A549 (cell line): ENCODE data around the gene CIBAR2. TPM values are rescaled to one million over a fixed set of nuclear protein-coding genes. Genes with fewer than 3 reads are reported as not detected.
A peak's percentile ranks its signal among the peaks of the same experiment; 100 is the strongest.
"Not testable (repeated sequence)": the region's sequence is repeated elsewhere in the genome, so short reads cannot be mapped to it uniquely, and the experiment has no call there.

Source experiments
- ATAC-seq, 2 experiments: fragments of 200-7000 bp in 1 of 2; fragments of >200 bp in 1 of 2; cut with Nextera tagmentation in 1 of 2; cut with Tn5 transposase in 1 of 2; 3 replicates each; pipeline versions ENCODE4 v1.8.0 to v1.9.1; 2018 to 2020; ENCODE audit warnings: mild to moderate bottlenecking in 1 of 2, moderate library complexity in 1 of 2
- CTCF ChIA-PET: fragments of 300-600 bp; sonication (Branson Sonifier 250); formaldehyde crosslinking; extraction: SDS; loops from one replicate; lab custom pipeline; 2021; ENCODE audit warnings: antibody characterized with exemption, inconsistent platforms; lab: Yijun Ruan, JAX
- POLR2A ChIA-PET: fragments of 350-600 bp; formaldehyde crosslinking; extraction: SDS; loops from one replicate; lab custom pipeline; 2021; ENCODE audit warnings: antibody characterized with exemption, inconsistent platforms; lab: Yijun Ruan, JAX
- DNase-seq, 2 experiments: peaks; one replicate each; pipeline versions ENCODE4 v3.0.0 to v3.0.0-alpha.2; 2011 to 2016; ENCODE audit warnings: low read depth in 1 of 2, low spot score in 1 of 2
- FAIRE-seq: peaks from 2 replicates; lab custom pipeline; 2011; peaks lifted over from hg19 to GRCh38; lab: Jason Lieb, UNC
- H3K27ac ChIP-seq, 2 experiments: fragments of >200 bp; sonication (Bioruptor Twin); formaldehyde crosslinking; 3 replicates each; pipeline ENCODE4 v1.5.1; 2016 to 2017
- H3K4me1 ChIP-seq: fragments of >200 bp; sonication (Bioruptor Twin); formaldehyde crosslinking; 3 replicates; pipeline ENCODE4 v1.6.1; 2016
- H3K4me2 ChIP-seq: fragments of >200 bp; sonication (Bioruptor Twin); formaldehyde crosslinking; 3 replicates; pipeline ENCODE4 v1.6.1; 2016
- H3K4me3 ChIP-seq: fragments of >200 bp; sonication (Bioruptor Twin); formaldehyde crosslinking; 3 replicates; pipeline ENCODE4 v1.5.1; 2016
- H3K9me3 ChIP-seq: fragments of >200 bp; sonication (Bioruptor Twin); formaldehyde crosslinking; 3 replicates; pipeline ENCODE4 v1.6.1; 2016
- BHLHE40 ChIP-seq: IDR thresholded peaks from 2 replicates; pipeline ENCODE4 v1.6.1; 2012; ENCODE audit warnings: low read depth, low read length, inconsistent platforms
- CEBPB ChIP-seq, 2 experiments: fragments of >200 bp in 1 of 2; sonication (Bioruptor Twin) in 1 of 2; formaldehyde crosslinking in 1 of 2; IDR thresholded peaks; 2 replicates each; pipeline ENCODE4 v1.6.1; 2012 to 2016
- CHD2 ChIP-seq: fragments of 150-350 bp; IDR thresholded peaks from 2 replicates; pipeline ENCODE4 v1.6.1; 2014; ENCODE audit warnings: low read length; ENCODE audit not compliant: partially characterized antibody
- CTCF ChIP-seq: fragments of >200 bp; sonication (Bioruptor Twin); formaldehyde crosslinking; IDR thresholded peaks from 3 replicates; pipeline ENCODE4 v1.5.1; 2016
- EP300 ChIP-seq, 2 experiments: fragments of >200 bp; sonication (Bioruptor Twin); formaldehyde crosslinking; IDR thresholded peaks; 2 replicates in 1 of 2; 3 replicates in 1 of 2; pipeline ENCODE4 v1.6.1; 2016 to 2017
- HES2 ChIP-seq: fragments of >200 bp; sonication (Bioruptor Twin); formaldehyde crosslinking; IDR thresholded peaks from 2 replicates; pipeline ENCODE4 v1.6.1; 2016
- HOXB13 ChIP-seq: fragments of 250-450 bp; sonication (Bioruptor Pico); IDR thresholded peaks from 2 replicates; pipeline ENCODE4 v1.5.0; 2020; ENCODE audit warnings: low read depth, mild to moderate bottlenecking, moderate library complexity
- HOXB5 ChIP-seq: fragments of 250-450 bp; sonication (Bioruptor Pico); IDR thresholded peaks from 2 replicates; pipeline ENCODE4 v1.5.0; 2020; ENCODE audit warnings: mild to moderate bottlenecking, moderate library complexity
- MAFK ChIP-seq: fragments of 450-650 bp; IDR thresholded peaks from 2 replicates; pipeline ENCODE4 v1.6.1; 2014; ENCODE audit not compliant: partially characterized antibody
- NFE2L2 ChIP-seq: fragments of 150-350 bp; conservative IDR thresholded peaks from 2 replicates; pipeline ENCODE4 v1.6.1; 2014; ENCODE audit warnings: low read length
- PBX3 ChIP-seq: IDR thresholded peaks from 2 replicates; pipeline ENCODE4 v1.6.1; 2012
- POLR2A ChIP-seq: IDR thresholded peaks from 2 replicates; pipeline ENCODE4 v1.6.1; 2012; ENCODE audit warnings: mild to moderate bottlenecking, low read length
- ZFP36 ChIP-seq: fragments of 450-650 bp; IDR thresholded peaks from 2 replicates; pipeline ENCODE4 v1.6.1; 2014; ENCODE audit warnings: borderline replicate concordance; ENCODE audit not compliant: partially characterized antibody
- ZNF302 ChIP-seq: fragments of 250-450 bp; sonication (Bioruptor Pico); IDR thresholded peaks from 2 replicates; pipeline ENCODE4 v1.9.0; 2021; ENCODE audit warnings: inconsistent platforms, mild to moderate bottlenecking, moderate library complexity
- WGBS: methylation state at CpG from one replicate; pipeline ENCODE4 v1.1.6; 2017; ENCODE audit errors: missing lambda C conversion rate; 5-methylcytosine and 5-hydroxymethylcytosine counted together
- polyA plus RNA-seq, 4 experiments: library from polyadenylated mRNA; depleted of rRNA in 3 of 4; stranded (reverse); fragments of >200 nt; fragmentation: RNase III in 1 of 4; extraction: RNeasy Plus Mini Kit Qiagen cat#74134 plus additional on column Dnase treatment in 1 of 4; gene quantifications; 2 replicates in 3 of 4; 3 replicates in 1 of 4; pipeline ENCODE4 v1.2.3, GENCODE V29; 2011 to 2017
- TF ChIP-seq, protein P1 (sequence below): IDR thresholded peaks from 2 replicates; pipeline ENCODE4 v1.6.1; 2012; ENCODE audit warnings: low read depth, borderline replicate concordance

The CIBAR2 gene
- polyA plus RNA-seq, 2 of the 4 experiments (the other 2 are of a cell fraction), result not detected

DNA sequence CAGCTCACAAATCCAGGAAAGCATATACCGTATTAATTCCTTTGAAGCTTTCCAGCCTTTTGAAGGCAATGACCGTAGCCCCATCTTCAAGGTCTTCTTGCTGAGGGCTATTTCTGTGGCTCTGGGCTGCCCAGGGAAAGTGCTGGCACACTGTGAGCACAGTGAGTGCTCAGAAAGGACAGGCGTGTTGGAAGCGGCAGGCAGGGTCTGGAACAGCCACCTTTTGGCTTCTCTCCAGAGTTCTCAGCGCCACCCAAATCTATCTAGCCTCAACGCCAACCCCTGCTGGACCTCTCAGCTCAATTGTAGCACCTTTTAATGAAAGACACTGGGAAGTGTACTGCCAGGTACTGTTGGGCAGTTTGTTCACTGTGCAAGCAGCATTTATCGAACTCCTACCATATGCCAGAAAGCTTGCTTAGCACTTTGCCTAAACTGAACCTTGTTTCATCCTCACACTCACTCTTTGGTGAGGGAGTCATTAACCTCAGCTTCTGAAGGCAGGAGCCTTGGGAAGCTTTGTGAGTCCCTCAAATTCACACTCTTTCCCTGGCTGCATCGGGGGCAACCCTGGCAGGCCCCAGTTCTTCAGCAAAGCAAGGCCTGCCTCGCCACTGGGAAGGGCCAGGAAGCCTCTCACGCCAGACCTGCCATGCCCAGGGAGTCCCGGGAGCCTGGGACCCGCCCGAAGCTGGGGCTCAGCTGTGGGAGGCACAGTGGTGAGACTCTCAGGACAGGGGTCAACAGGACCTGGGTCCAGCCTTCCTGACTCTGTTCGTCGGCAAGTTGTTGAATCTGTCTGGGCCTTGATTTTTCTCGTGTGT lies 13.5 kb upstream of the CIBAR2 start:
- H3K27ac ChIP-seq, result peak overlapping the region in 1 of 2 experiments; percentile 37; a peak in 2 of 6 replicates
- CTCF ChIA-PET, result interaction anchor here (0.6 to 8.8 kb wide), 4 partner anchors 8 to 14 kb away, joined by 3 to 59 read pairs (median 5); no protein-coding TSS in a partner anchor
- peak in 1 of 2 experiments; percentile 36; a peak in 3 of 6 replicates for ATAC-seq
- no peak overlapping the region for H3K4me3 ChIP-seq
- no peak for TF ChIP-seq MAFK
- no peak for TF ChIP-seq HOXB5 (CRISPR knock-in tag)
- TF ChIP-seq PBX3, result no peak
- no peak for TF ChIP-seq HES2
- TF ChIP-seq CTCF, result no peak
- TF ChIP-seq ZNF302 (CRISPR knock-in tag), result no peak
- no peak for TF ChIP-seq HOXB13
- TF ChIP-seq BHLHE40, result no peak
- TF ChIP-seq, all 56 proteins: peak for 0
- WGBS, result 90% methylated on average over 13 of the region's 16 CpGs
- Histone ChIP-seq H3K4me2 (no peak overlapping the region), H3K4me1 (0 out of 3 replicates have a peak, but pooled peaks cover 3% of the 10 kb centered on the region), H3K9me3 (peaks cover 3% of the 10 kb centered on the region; the same call in 2 of the 3 replicates)
- no peak for FAIRE-seq
- DNase-seq, result no peak
- POLR2A ChIA-PET, result no interaction called here

GRCh38 chr16:85124636-85125346 lies 12.5 kb upstream of the CIBAR2 start:
- TF ChIP-seq HOXB13, result no peak
- peak; percentile 96 for TF ChIP-seq MAFK
- no peak for TF ChIP-seq ZFP36
- TF ChIP-seq NFE2L2, result peak; percentile 95
- no peak for TF ChIP-seq CEBPB (IDR thresholded peaks at IDR 0.05)
- no peak for TF ChIP-seq EP300 (IDR thresholded peaks at IDR 0.05)
- no peak for TF ChIP-seq CHD2
- TF ChIP-seq POLR2A, result no peak
- TF ChIP-seq, all 56 proteins: peak for 2
- H3K9me3 ChIP-seq, result peaks cover 3% of the 10 kb centered on the region; the same call in 2 of the 3 replicates
- ATAC-seq (no peak), DNase-seq (no peak), FAIRE-seq (no peak)
- peak overlapping the region in 1 of 2 experiments; percentile 80; a peak in 3 of 6 replicates for H3K27ac ChIP-seq
- 80% methylated on average over 9 of the region's 11 CpGs for WGBS
- H3K4me3 ChIP-seq, result no peak overlapping the region
- CTCF ChIA-PET, result interaction anchor here (1.4 to 8.8 kb wide), 2 partner anchors 10 kb away, joined by 7 to 59 read pairs; no protein-coding TSS in a partner anchor
- H3K4me1 ChIP-seq, result 0 out of 3 replicates have a peak, but pooled peaks cover 3% of the 10 kb centered on the region
- POLR2A ChIA-PET, result no interaction called here
- no peak overlapping the region for H3K4me2 ChIP-seq

GRCh38 chr16:85123891-85124635 lies 11.8 kb upstream of the CIBAR2 start:
- Histone ChIP-seq H3K4me1 (0 out of 3 replicates have a peak, but pooled peaks cover 3% of the 10 kb centered on the region), H3K27ac (peak overlapping the region in 1 of 2 experiments; percentile 80; a peak in 3 of 6 replicates)
- WGBS, result 66% methylated on average over 22 of the region's 34 CpGs
- TF ChIP-seq MAFK, result peak; percentile 49
- TF ChIP-seq, protein P1, sequence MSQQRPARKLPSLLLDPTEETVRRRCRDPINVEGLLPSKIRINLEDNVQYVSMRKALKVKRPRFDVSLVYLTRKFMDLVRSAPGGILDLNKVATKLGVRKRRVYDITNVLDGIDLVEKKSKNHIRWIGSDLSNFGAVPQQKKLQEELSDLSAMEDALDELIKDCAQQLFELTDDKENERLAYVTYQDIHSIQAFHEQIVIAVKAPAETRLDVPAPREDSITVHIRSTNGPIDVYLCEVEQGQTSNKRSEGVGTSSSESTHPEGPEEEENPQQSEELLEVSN, result no peak
- TF ChIP-seq, all 56 proteins: peak for 1
- ATAC-seq (peak; percentile 36 to 62; a peak in 4 of 6 replicates), FAIRE-seq (no peak), DNase-seq (peak in 1 of 2 experiments; percentile 34)
- no peak overlapping the region for H3K4me2 ChIP-seq
- ChIA-PET CTCF (interaction anchor here (1.3 to 8.8 kb wide), 3 partner anchors 9 to 151 kb away, joined by 4 to 59 read pairs (median 4); no protein-coding TSS in a partner anchor), POLR2A (no interaction called here)
- H3K9me3 ChIP-seq, result peaks cover 3% of the 10 kb centered on the region; the same call in 2 of the 3 replicates
- H3K4me3 ChIP-seq, result no peak overlapping the region

DNA sequence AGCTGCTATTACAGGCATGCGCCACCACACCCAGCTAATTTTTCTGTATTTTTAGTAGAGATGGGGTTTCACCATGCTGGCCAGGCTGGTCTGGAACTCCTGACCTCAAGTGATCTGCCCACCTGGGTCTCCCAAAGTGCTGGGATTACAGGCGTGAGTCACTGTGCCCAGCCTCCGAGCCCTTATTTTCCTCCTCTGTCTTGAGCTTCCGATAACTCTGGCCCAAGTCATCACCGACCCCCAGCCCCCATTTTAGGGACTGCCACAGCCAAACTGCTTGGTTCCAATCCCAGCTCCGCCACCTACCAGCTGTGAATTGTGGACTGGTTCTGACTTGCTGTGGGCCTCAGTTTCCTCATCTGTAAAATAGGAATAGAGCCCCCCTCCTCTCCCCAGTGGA lies 11.2 kb upstream of the CIBAR2 start:
- H3K4me3 ChIP-seq, H3K4me2 ChIP-seq, DNase-seq, ATAC-seq, FAIRE-seq, H3K4me1 ChIP-seq, POLR2A ChIA-PET, H3K9me3 ChIP-seq: not testable (repeated sequence)
- H3K27ac ChIP-seq, result peak overlapping the region in 1 of 2 experiments; percentile 80; a peak in 3 of 6 replicates
- WGBS, result 82% methylated on average over 6 of the region's 6 CpGs
- CTCF ChIA-PET, result interaction anchor here (0.7 to 8.8 kb wide), 6 partner anchors 9 to 152 kb away, joined by 3 to 59 read pairs (median 4); no protein-coding TSS in a partner anchor
